Endothelial cell of umbilical vein (primary cell): ENCODE results near the gene MCF2L. TPM values are rescaled to one million over a fixed set of nuclear protein-coding genes. Genes with fewer than 3 reads are reported as not detected.

Experiments used
- BruUV-seq: library from RNA; stranded (reverse); fragments of 400-500 nt; replicated peaks from 2 replicates; lab custom pipeline; 2021; lab: Mats Ljungman, UMichigan
- CTCF ChIA-PET: fragments of 300-600, 350-600 bp; sonication (Branson Sonifier 250); formaldehyde crosslinking; loops from one replicate; lab custom pipeline; 2021; ENCODE audit warnings: antibody characterized with exemption, inconsistent platforms; lab: Charles Lee
- POLR2A ChIA-PET: fragments of 300-600, 350-600 bp; sonication (Branson Sonifier 250); formaldehyde crosslinking; loops from one replicate; lab custom pipeline; 2021; ENCODE audit warnings: antibody characterized with exemption, inconsistent platforms; lab: Charles Lee
- DNase-seq: peaks from one replicate; pipeline ENCODE4 v3.0.0-alpha.2; 2011; ENCODE audit warnings: low read depth, low spot score
- FAIRE-seq: peaks from 2 replicates; lab custom pipeline; 2011; peaks lifted over from hg19 to GRCh38; lab: Jason Lieb, UNC
- H2AFZ ChIP-seq: 2 replicates; pipeline ENCODE4 v1.6.0; 2012; ENCODE audit warnings: low read depth, low read length, control low read depth, inconsistent platforms
- H3K27ac ChIP-seq: 2 replicates; pipeline ENCODE4 v1.5.1; 2011; ENCODE audit warnings: low read depth, mild to moderate bottlenecking, control low read depth, low read length, moderate library complexity; ENCODE audit not compliant: insufficient read depth
- H3K27me3 ChIP-seq, 2 experiments: 2 replicates each; pipeline versions ENCODE4 v1.6.0 to v1.6.1; 2011; ENCODE audit warnings: low read length in 2 of 2, mixed read lengths in 1 of 2; ENCODE audit not compliant: control insufficient read depth in 2 of 2, insufficient read depth in 2 of 2
- H3K36me3 ChIP-seq, 2 experiments: 2 replicates in 1 of 2; 3 replicates in 1 of 2; pipeline ENCODE4 v1.5.1; 2011; ENCODE audit warnings: low read length in 2 of 2, mild to moderate bottlenecking in 1 of 2, moderate library complexity in 1 of 2; ENCODE audit not compliant: control insufficient read depth in 2 of 2, insufficient read depth in 2 of 2; ENCODE audit errors: extremely low read depth in 1 of 2
- H3K4me1 ChIP-seq: 3 replicates; pipeline ENCODE4 v1.5.1; 2011; ENCODE audit warnings: mild to moderate bottlenecking, low read length; ENCODE audit not compliant: control insufficient read depth, insufficient read depth; ENCODE audit errors: extremely low read depth
- H3K4me2 ChIP-seq: 2 replicates; pipeline ENCODE4 v1.6.1; 2011; ENCODE audit warnings: low read length, control low read depth, mixed read lengths; ENCODE audit not compliant: insufficient read depth
- H3K4me3 ChIP-seq, 3 experiments: fragments of 200-600 bp in 1 of 3; sonication (generic), shearing (Covaris generic) in 1 of 3; replicated peaks in 1 of 3; 2 replicates each; pipeline ENCODE4 v1.5.1; 2011 to 2016; ENCODE audit warnings: control low read depth in 3 of 3, low read length in 3 of 3, mild to moderate bottlenecking in 2 of 3, inconsistent platforms in 1 of 3, low read depth in 1 of 3, moderate library complexity in 1 of 3; ENCODE audit not compliant: insufficient read depth in 1 of 3
- H3K79me2 ChIP-seq: 2 replicates; pipeline ENCODE4 v1.6.0; 2012; ENCODE audit warnings: low read length, inconsistent platforms; ENCODE audit not compliant: control insufficient read depth, insufficient read depth
- H3K9ac ChIP-seq: replicated peaks from 2 replicates; pipeline ENCODE3; 2011; ENCODE audit warnings: low read length, control low read depth; ENCODE audit not compliant: insufficient read depth; ENCODE audit errors: extremely low read depth
- H3K9me1 ChIP-seq: replicated peaks from 3 replicates; pipeline ENCODE4 v1.6.0; 2011; ENCODE audit warnings: mild to moderate bottlenecking, low read length; ENCODE audit not compliant: control insufficient read depth, insufficient read depth; ENCODE audit errors: extremely low read depth
- H3K9me3 ChIP-seq: replicated peaks from 2 replicates; pipeline ENCODE4 v1.5.1; 2012; ENCODE audit warnings: low read length, inconsistent platforms; ENCODE audit not compliant: control insufficient read depth, insufficient read depth
- H4K20me1 ChIP-seq: replicated peaks from 2 replicates; pipeline ENCODE3; 2011; ENCODE audit warnings: mild to moderate bottlenecking, low read length; ENCODE audit not compliant: control insufficient read depth, insufficient read depth; ENCODE audit errors: extremely low read depth
- CTCF ChIP-seq, 2 donors: IDR thresholded peaks; 1 replicate in 1 of 2; 2 replicates in 1 of 2; pipeline ENCODE4 v1.5.1; 2011; ENCODE audit warnings: low read length in 2 of 2, mild to moderate bottlenecking in 2 of 2, moderate library complexity in 2 of 2, control low read depth in 1 of 2, inconsistent platforms in 1 of 2, low read depth in 1 of 2; ENCODE audit not compliant: insufficient read depth in 1 of 2; ENCODE audit errors: extremely low read depth in 1 of 2
- EZH2 ChIP-seq: IDR thresholded peaks from 2 replicates; pipeline ENCODE4 v1.6.1; 2012; ENCODE audit warnings: borderline replicate concordance, low read depth, mild to moderate bottlenecking, moderate library complexity, low read length, inconsistent platforms; ENCODE audit not compliant: severe bottlenecking
- FOS ChIP-seq: IDR thresholded peaks from 2 replicates; pipeline ENCODE4 v1.6.1; 2011; ENCODE audit warnings: mild to moderate bottlenecking, low read length, moderate library complexity, borderline replicate concordance; ENCODE audit not compliant: insufficient read depth
- GATA2 ChIP-seq: IDR thresholded peaks from 2 replicates; pipeline ENCODE4 v1.7.0; 2011; ENCODE audit warnings: low read depth, mild to moderate bottlenecking, moderate library complexity, mixed read lengths, low read length; ENCODE audit not compliant: insufficient read length, insufficient read depth
- JUN ChIP-seq: IDR thresholded peaks from 2 replicates; pipeline ENCODE4 v1.6.1; 2011; ENCODE audit warnings: borderline replicate concordance, low read depth; ENCODE audit not compliant: insufficient read length, insufficient read depth
- MAX ChIP-seq: IDR thresholded peaks from 2 replicates; pipeline ENCODE4 v1.6.1; 2011; ENCODE audit not compliant: insufficient read depth, insufficient read length
- MYC ChIP-seq: IDR thresholded peaks from one replicate; pipeline ENCODE4 v1.6.1; 2011; ENCODE audit warnings: mild to moderate bottlenecking, low read depth, low read length
- POLR2A ChIP-seq: IDR thresholded peaks from 2 replicates; pipeline ENCODE4 v1.6.1; 2012; ENCODE audit warnings: low read depth, mild to moderate bottlenecking, control low read depth, low read length
- POLR2AphosphoS5 ChIP-seq: IDR thresholded peaks from 2 replicates; pipeline ENCODE4 v1.6.1; 2012; ENCODE audit warnings: low read depth, mild to moderate bottlenecking, control low read depth, low read length, moderate library complexity; ENCODE audit not compliant: insufficient read depth
- dilution Hi-C: fragments of 300-500 bp; cut with MboI; formaldehyde crosslinking; loops from one replicate; pipeline ENCODE4 v1.15.0; 2019; ENCODE audit warnings: low sequenced_read_pairs; ENCODE audit not compliant: extremely low pct_ligation_motif_present
- intact Hi-C: fragments of 100-400 bp; cut with micrococcal nuclease; formaldehyde crosslinking; loops from one replicate; pipeline ENCODE4 v1.10.0; 2022
- polyA plus RNA-seq, 4 experiments: library from polyadenylated mRNA; depleted of rRNA in 3 of 4; stranded (reverse) in 3 of 4; unstranded in 1 of 4; fragments of >200 nt; gene quantifications; 2 replicates each; pipeline versions ENCODE4 v1.2.1 to v1.2.3, GENCODE V29; 2011 to 2012; ENCODE audit warnings: missing spikeins in 1 of 4
- total RNA-seq: library from RNA; stranded (reverse); gene quantifications from 2 replicates; pipeline ENCODE4 v1.2.3, GENCODE V29; 2021

Gene MCF2L
- total and polyA plus RNA-seq, 2 donors (not counting 3 experiments of a cell fraction or from before 2014, with no cell fraction given): 0.33 to 0.58 TPM

GRCh38 chr13:113090806-113091205 lies 121.8 kb downstream of the MCF2L start:
- H3K9me3 ChIP-seq: no peaks in the 10 kb centered on the region
- no peak overlapping the region for H2AFZ ChIP-seq
- TF ChIP-seq CTCF (IDR thresholded peaks at IDR 0.05; ENCODE audit: extremely low read depth in 1 of 2, insufficient read depth in 1 of 2, low read depth in 1 of 2, low read length in 2 of 2) (no peak), MYC (no peak), MAX (no peak), FOS (no peak), EZH2 (no peak), GATA2 (no peak), POLR2A (no peak), JUN (no peak), POLR2AphosphoS5 (no peak)
- H4K20me1 ChIP-seq: no peaks in the 10 kb centered on the region
- CTCF ChIA-PET: no interaction called here
- no peaks in the 10 kb centered on the region for H3K36me3 ChIP-seq
- H3K4me1 ChIP-seq: no peaks in the 10 kb centered on the region
- POLR2A ChIA-PET: no interaction called here
- H3K4me3 ChIP-seq: no peak overlapping the region
- DNase-seq: no peak
- no peak for FAIRE-seq
- no peak overlapping the region for H3K27ac ChIP-seq
- H3K79me2 ChIP-seq: no peaks in the 10 kb centered on the region
- no peak overlapping the region for H3K9ac ChIP-seq
- dilution Hi-C loops (no loop called here), intact Hi-C loops (no loop called here)
- no peaks in the 10 kb centered on the region for H3K27me3 ChIP-seq
- H3K4me2 ChIP-seq: no peak overlapping the region
- no peaks in the 10 kb centered on the region for H3K9me1 ChIP-seq
- BruUV-seq: no TSS peak
